GM11168 (cell line): ENCODE data around the gene DHX35.
"Not testable (repeated sequence)": the region's sequence is repeated elsewhere in the genome, so short reads cannot be mapped to it uniquely, and the experiment has no call there.

Source experiments
- in situ Hi-C: fragments of 300-500 bp; cut with MboI; formaldehyde crosslinking; loops from one replicate; pipeline ENCODE4 v1.12.0; 2022; ENCODE audit warnings: low sequenced_read_pairs; ENCODE audit not compliant: unreplicated experiment

DHX35 gene

GRCh38 chr20:38973107-38973506 lies 11.0 kb downstream of the DHX35 start:
- in situ Hi-C loops = no loop called here

DNA sequence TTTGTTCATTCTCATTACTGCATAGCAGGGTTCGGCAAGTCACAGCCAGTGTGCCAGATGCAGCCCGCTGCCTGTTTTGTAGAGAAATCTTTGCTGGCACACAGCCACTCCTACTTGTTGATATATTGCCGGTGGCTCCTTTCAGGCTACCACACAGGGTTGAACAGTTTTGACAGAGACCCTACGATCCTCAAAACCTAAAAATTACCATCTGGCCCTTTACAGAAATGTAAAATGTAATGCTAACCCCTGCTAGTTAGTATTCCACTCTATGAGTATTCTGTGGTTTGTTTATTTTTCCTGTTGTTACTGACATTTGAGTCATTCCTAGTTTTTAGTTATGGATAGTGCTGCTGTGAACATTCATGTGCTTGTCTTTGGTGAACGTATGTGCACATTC lies 11.5 kb downstream of the DHX35 start:
- in situ Hi-C loops = no loop called here

DNA sequence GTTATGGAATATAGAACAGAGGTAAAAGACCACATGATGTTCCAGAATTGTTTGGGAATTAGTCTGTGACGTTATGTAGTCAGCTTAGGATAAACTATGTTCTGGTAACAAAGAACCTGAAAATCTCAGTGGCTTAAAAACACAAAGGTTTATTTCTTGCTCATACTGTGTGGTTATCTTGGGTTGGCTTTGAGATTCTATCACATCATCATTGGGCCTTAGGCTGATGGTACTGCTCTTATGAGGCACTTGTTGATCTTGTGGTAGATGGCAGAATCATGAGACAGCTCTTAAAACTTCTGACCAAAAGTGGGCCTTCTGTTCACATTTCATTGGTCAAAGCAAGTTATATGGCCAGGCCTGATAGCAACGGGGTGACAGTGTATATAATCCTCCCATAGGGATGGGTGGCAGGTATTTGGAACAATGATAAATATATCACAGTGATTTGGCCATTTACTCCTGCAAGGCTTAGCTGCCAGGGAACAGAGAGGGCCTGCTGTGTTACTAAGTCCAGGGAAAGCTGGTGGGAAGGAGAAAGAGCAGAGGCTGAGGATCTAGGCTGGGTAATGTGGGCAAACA lies 13.5 kb downstream of the DHX35 start:
- in situ Hi-C loops = no loop called here

GRCh38 chr20:38979434-38979833 lies 17.3 kb downstream of the DHX35 start:
- in situ Hi-C loops = no loop called here

GRCh38 chr20:38979842-38980241 lies 17.7 kb downstream of the DHX35 start:
- in situ Hi-C loops = no loop called here

DNA sequence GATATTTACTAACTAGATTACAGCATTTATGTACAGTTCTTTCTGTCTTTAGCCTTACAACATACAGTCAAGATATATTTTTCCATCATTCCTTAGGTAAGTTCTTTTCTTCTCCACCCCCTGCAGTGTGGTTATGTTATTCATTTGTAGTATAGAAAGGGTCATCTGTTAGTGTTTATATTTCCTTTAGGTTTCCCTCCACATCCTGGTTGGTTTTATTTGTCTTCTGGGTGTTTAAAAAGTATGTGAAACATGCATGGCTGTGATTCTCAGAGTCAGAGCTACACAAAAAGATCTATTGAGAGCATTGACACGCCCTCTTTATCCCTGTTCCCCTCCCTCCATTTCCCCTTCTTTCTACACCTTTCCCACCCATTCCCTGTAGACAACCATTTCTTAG lies 20.1 kb downstream of the DHX35 start:
- in situ Hi-C loops = no loop called here

DNA sequence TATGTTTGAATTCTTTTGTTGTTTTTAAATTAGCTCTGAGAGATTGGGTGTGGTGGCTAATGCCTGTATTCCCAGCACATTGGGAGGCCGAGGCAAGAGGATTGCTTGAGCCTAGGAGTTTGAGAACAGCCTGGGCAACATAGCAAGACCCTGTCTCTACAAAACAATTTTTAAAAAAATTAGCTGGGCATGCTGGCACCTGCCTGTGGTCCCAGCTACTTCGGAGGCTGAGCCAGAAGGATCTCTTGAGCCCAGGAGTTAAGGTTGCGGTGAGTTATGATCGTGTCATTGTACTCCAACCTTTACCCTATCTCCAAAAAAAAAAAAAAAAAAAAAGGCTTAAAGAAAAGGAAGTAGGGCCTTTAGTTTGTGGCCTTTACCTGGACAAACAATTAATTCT lies 22.9 kb downstream of the DHX35 start:
- in situ Hi-C loops = no loop called here

GRCh38 chr20:38985603-38986170 lies 23.5 kb downstream of the DHX35 start:
- in situ Hi-C loops = no loop called here

DNA sequence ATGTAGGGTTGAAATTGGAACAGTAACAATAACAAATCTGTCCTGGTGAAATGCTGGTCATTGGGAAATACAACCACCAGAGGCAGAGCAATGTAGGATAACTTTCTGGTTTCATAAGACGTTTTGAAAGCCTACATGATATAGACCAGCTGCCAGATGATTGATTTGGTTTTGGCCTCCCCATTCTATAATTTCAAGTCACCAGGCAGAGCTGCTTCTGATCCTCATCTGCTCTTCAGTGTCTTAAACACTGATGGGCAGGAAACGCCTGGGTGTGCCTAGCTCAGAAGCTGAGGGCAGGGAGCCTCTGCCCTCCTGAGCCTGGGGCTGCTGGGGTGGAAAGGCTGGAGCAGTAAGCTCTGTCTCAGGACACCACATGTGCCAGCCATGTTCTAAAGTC lies 24.5 kb downstream of the DHX35 start:
- in situ Hi-C loops = no loop called here

DNA sequence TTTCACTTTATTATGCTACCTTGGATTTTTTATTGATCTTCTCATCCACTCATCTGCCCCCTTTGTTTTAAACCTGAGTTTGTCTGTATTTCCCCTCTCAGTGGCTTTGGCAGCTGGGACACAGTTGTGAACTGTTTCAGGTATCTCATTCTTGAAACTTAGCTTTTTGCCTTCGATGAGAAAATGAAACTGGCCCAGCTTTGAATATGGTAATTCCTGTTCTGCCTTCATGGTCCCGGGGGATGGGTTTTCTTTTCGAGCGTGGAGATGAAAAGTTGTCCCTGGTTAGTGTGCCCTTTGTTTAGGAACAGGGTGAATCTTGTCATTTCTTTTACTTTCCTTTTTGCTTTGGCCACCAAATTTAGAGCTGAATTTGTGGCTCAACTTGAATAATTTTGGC lies 25.6 kb downstream of the DHX35 start:
- in situ Hi-C loops = no loop called here

DNA sequence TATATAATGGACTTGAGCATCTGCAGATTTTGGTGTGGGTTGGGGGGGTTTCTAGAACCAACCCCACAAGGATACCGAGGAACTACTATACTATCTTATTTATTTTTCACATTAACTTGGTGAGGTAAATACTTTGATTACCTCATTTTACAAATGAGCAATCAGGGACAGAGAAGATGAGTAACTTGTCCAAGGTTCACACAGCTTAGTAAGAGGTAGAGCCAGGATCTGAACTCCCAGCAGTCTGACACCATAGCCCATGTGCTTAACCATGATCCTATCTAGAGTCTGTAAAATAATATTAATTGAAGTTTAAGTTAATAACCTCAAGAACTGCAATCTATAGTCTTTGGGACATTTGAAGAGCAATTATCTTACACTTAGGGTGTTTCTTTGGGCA lies 28.6 kb downstream of the DHX35 start:
- in situ Hi-C loops = no loop called here

DNA sequence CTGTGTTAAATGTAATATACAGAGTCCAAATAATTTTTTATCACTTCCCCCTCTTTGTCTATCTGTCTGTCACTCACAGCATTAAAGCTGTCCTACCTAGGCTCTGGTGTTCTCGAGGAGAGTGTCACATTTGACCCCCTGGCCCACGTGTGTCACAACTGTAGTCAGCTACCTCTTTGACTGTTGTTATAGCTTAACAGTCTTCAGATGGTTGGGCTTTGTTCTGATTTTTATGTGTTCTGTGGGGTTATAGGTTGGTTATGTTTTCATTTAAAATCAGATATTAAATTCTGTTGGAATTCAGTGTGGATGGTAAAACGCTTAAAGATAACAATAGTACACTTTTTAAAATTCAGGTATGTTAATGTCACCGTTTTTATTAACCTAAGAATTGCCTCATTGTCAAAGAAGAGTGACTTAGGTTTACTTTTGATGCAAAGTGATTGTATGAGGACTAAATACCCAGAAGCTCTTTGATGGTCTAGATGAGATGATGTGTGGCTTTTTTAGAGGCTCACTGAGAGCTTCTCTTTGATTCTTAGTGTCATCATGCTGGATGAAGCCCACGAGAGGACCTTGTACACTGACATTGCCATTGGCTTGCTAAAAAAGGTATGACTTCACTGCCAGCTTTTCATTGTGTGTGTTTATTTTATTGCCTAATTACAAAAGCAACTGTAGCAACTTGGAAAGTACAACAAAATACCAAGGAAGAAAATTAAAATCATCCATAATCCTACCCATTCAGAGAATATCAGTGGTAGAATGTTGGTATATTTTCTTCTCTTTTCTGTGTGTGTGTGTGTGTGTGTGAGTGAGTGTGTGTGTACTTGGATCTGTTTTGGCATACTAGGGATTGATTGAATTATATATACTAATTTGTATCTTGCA lies 29.9 kb downstream of the DHX35 start:
- in situ Hi-C loops = no loop called here

DNA sequence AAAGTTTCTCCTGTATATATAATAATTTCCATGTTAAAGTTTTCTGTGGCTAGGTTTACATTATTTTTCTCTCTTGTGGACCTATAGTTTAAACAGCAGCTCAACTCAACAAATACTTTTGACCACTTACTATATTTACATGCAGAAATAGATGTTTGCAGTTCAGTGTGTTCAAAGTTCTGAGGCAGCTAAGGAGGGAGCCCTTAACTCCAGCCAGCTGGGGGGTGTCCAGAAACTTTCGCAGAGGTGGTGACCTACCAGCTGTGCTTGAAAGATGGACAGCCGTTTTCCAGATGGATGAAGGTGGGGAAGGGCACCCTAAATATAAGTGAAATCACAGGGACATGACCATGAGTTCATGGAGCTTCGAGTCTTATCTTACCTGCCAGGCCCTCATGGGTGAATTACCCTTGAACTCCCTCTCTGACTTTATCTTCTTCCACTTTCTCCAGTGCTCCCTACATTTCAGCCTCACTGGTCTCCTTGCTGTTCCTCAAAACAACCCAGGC lies 33.4 kb downstream of the DHX35 start:
- in situ Hi-C loops = no loop called here

DNA sequence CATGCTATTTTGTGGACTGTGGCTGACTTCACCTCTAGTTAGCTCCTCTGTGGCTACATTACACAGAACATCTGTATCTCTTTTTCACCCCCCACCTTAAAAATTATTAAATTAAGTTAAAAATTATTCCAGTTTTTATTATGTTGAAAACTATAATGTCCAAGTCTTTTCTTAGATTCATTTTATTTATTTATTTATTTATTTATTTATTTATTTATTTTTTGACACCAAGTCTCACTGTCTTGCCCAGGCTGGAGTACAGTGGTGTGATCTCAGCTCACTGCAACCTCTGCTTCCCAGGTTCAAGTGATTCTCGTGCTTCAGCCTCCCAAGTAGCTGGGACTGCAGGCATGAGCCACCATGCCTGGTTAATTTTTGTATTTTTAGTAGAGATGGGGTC lies 34.7 kb downstream of the DHX35 start:
- in situ Hi-C loops = not testable (repeated sequence)

- in situ Hi-C loops = no loop called here
These were observed 35.5 kb downstream of the DHX35 start for GRCh38 chr20:38997622-38998021.

- in situ Hi-C loops = no loop called here
These were observed 37.1 kb downstream of the DHX35 start for GRCh38 chr20:38999217-38999616.

- in situ Hi-C loops = no loop called here
These were observed 38.1 kb downstream of the DHX35 start for GRCh38 chr20:38999965-39000910.

- in situ Hi-C loops = no loop called here
These were observed 42.4 kb downstream of the DHX35 start for GRCh38 chr20:39004508-39004907.

GRCh38 chr20:39009348-39009747 lies 47.2 kb downstream of the DHX35 start:
- in situ Hi-C loops = no loop called here

DNA sequence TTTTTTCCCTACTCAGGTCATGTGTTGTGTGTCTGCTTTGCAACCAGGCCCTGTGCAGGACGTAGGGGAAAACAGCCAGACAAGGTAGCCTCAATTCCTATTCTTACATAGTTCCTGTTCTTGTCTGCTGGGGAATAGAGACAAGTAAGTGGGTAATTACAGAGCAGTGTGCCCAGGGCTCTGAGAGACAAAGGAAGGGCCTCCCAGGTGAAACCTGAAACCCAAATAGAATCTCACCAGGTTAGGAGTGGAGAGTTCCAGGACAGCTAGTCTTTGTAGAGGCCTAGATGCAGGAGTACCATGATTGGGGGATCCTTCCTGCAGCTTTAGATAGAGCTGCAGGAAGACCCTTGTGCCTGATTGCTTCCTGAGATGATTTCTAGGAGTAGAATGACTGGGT lies 48.4 kb downstream of the DHX35 start:
- in situ Hi-C loops = no loop called here
